ENCODE data around the gene EXOC6.

DNA sequence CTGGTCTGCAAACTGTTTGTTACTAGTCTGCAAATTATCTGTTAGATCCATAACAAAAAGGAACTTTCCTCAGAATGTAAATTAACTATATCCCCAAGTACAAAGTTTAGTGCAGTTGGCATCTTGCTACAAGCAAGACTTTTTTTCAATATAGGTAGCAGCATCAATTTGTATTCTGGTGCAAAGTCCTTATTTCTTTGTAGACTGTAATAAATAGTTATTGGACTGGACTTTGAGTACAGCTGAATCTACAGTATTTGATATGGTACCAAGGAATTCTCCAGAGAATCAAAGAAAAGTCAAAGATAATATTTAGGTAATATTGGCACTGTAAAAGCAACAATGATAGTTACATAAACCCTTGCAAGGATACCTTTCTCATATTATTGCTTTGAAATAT is 89.6 kb downstream of the EXOC6 start:
- TF ChIP-seq POLR2AphosphoS5 (IDR thresholded peaks at IDR 0.05): no peak
- TF ChIP-seq, protein P1, sequence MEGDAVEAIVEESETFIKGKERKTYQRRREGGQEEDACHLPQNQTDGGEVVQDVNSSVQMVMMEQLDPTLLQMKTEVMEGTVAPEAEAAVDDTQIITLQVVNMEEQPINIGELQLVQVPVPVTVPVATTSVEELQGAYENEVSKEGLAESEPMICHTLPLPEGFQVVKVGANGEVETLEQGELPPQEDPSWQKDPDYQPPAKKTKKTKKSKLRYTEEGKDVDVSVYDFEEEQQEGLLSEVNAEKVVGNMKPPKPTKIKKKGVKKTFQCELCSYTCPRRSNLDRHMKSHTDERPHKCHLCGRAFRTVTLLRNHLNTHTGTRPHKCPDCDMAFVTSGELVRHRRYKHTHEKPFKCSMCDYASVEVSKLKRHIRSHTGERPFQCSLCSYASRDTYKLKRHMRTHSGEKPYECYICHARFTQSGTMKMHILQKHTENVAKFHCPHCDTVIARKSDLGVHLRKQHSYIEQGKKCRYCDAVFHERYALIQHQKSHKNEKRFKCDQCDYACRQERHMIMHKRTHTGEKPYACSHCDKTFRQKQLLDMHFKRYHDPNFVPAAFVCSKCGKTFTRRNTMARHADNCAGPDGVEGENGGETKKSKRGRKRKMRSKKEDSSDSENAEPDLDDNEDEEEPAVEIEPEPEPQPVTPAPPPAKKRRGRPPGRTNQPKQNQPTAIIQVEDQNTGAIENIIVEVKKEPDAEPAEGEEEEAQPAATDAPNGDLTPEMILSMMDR (IDR thresholded peaks at IDR 0.05): no peak
